GM12873 (cell line): ENCODE measurements around the gene CD48.
A peak's percentile ranks its signal among the peaks of the same experiment; 100 is the strongest.

Experiments
- CTCF ChIP-seq: IDR thresholded peaks from 2 replicates; pipeline ENCODE4 v1.5.1; 2012; ENCODE audit warnings: low read depth, mild to moderate bottlenecking, moderate library complexity, low read length, control low read depth; ENCODE audit not compliant: insufficient read depth; ENCODE audit errors: missing control alignments

The CD48 gene

GRCh38 chr1:160710517-160711252 is 937 bp downstream of the CD48 start:
- no peak for TF ChIP-seq CTCF

- no peak for TF ChIP-seq CTCF
These were observed 1.9 kb downstream of the CD48 start for GRCh38 chr1:160709715-160710114.

GRCh38 chr1:160708801-160709200 is 2.8 kb downstream of the CD48 start:
- no peak for TF ChIP-seq CTCF

GRCh38 chr1:160708118-160708517 is 3.5 kb downstream of the CD48 start:
- TF ChIP-seq CTCF = no peak

- no peak for TF ChIP-seq CTCF
These were observed 4.2 kb downstream of the CD48 start for GRCh38 chr1:160707236-160708064.

GRCh38 chr1:160706526-160707235 is 4.9 kb downstream of the CD48 start:
- TF ChIP-seq CTCF = no peak

GRCh38 chr1:160705742-160706141 is 5.9 kb downstream of the CD48 start:
- TF ChIP-seq CTCF = peak; percentile 36
